GM19455 (cell line): ENCODE results near the gene MYO10.
A peak's percentile ranks its signal among the peaks of the same experiment; 100 is the strongest.

Experiments used
- ATAC-seq: cut with Tn5 transposase; IDR thresholded peaks from one replicate; pipeline ENCODE4 v1.9.1; 2021; ENCODE audit not compliant: unreplicated experiment

MYO10 gene

GRCh38 chr5:16642867-16643266, 293.2 kb downstream of the MYO10 start:
- ATAC-seq, result no peak

- ATAC-seq, result no peak
Observed at GRCh38 chr5:16639206-16639605, 296.9 kb downstream of the MYO10 start.

- no peak for ATAC-seq
Observed at GRCh38 chr5:16628376-16628775, 307.7 kb downstream of the MYO10 start.

GRCh38 chr5:16626696-16627264, 309.3 kb downstream of the MYO10 start:
- no peak for ATAC-seq

GRCh38 chr5:16625096-16625495, 311.0 kb downstream of the MYO10 start:
- no peak for ATAC-seq

GRCh38 chr5:16619136-16619535, 317.0 kb downstream of the MYO10 start:
- ATAC-seq, result no peak

GRCh38 chr5:16618138-16618897, 317.8 kb downstream of the MYO10 start:
- ATAC-seq, result no peak

GRCh38 chr5:16617274-16617968, 318.7 kb downstream of the MYO10 start:
- no peak for ATAC-seq

GRCh38 chr5:16616536-16617273, 319.4 kb downstream of the MYO10 start, which contains the start of gene RETREG1:
TSS of gene RETREG1 (minus strand) at chr5:16616997. CDS start at chr5:16616971, 26 bp downstream.
- peak; percentile 69 for ATAC-seq

- no peak for ATAC-seq
Observed at GRCh38 chr5:16615741-16616535, 320.1 kb downstream of the MYO10 start.

GRCh38 chr5:16612007-16612406, 324.1 kb downstream of the MYO10 start:
- ATAC-seq, result no peak
